HG03571 (cell line): ENCODE measurements around the gene CYTH4.

Experiments
- ATAC-seq: cut with Tn5 transposase; IDR thresholded peaks from one replicate; pipeline ENCODE4 v1.9.1; 2021; ENCODE audit not compliant: unreplicated experiment

Gene CYTH4

GRCh38 chr22:37287550-37287951 lies 5.2 kb downstream of the CYTH4 start:
- no peak for ATAC-seq

GRCh38 chr22:37288521-37288920 lies 6.2 kb downstream of the CYTH4 start:
- ATAC-seq: no peak

- no peak for ATAC-seq
These were observed 6.9 kb downstream of the CYTH4 start for GRCh38 chr22:37289156-37289735.

GRCh38 chr22:37290737-37291136 lies 8.4 kb downstream of the CYTH4 start:
- no peak for ATAC-seq

GRCh38 chr22:37291559-37292298 lies 9.4 kb downstream of the CYTH4 start:
- ATAC-seq: no peak

- no peak for ATAC-seq
These were observed 10.3 kb downstream of the CYTH4 start for GRCh38 chr22:37292641-37293040.

- ATAC-seq: no peak
These were observed 10.9 kb downstream of the CYTH4 start for GRCh38 chr22:37293172-37293571.

- no peak for ATAC-seq
These were observed 12.4 kb downstream of the CYTH4 start for GRCh38 chr22:37294747-37295146.

- no peak for ATAC-seq
These were observed 13.0 kb downstream of the CYTH4 start for GRCh38 chr22:37295213-37295886.

GRCh38 chr22:37295946-37296345 lies 13.6 kb downstream of the CYTH4 start:
- no peak for ATAC-seq

GRCh38 chr22:37298748-37299495 lies 16.6 kb downstream of the CYTH4 start:
- no peak for ATAC-seq

- no peak for ATAC-seq
These were observed 17.7 kb downstream of the CYTH4 start for GRCh38 chr22:37299969-37300509.

- no peak for ATAC-seq
These were observed 18.3 kb downstream of the CYTH4 start for GRCh38 chr22:37300551-37301017.

GRCh38 chr22:37301144-37301830 lies 19.0 kb downstream of the CYTH4 start:
- no peak for ATAC-seq

- ATAC-seq: no peak
These were observed 20.6 kb downstream of the CYTH4 start for GRCh38 chr22:37302674-37303555.

- ATAC-seq: no peak
These were observed 21.5 kb downstream of the CYTH4 start for GRCh38 chr22:37303821-37304274.

- ATAC-seq: no peak
These were observed 22.5 kb downstream of the CYTH4 start for GRCh38 chr22:37304595-37305343.

- no peak for ATAC-seq
These were observed 23.6 kb downstream of the CYTH4 start for GRCh38 chr22:37305887-37306286.

GRCh38 chr22:37306494-37306829 lies 24.2 kb downstream of the CYTH4 start:
- ATAC-seq: no peak
